ENCODE results near the gene CXCR3. TPM values are rescaled to one million over a fixed set of nuclear protein-coding genes. Genes with fewer than 3 reads are reported as not detected.
A peak's percentile ranks its signal among the peaks of the same experiment; 100 is the strongest.

CXCR3 gene
- total RNA-seq, 1 donor from 2014 or later: not detected

DNA sequence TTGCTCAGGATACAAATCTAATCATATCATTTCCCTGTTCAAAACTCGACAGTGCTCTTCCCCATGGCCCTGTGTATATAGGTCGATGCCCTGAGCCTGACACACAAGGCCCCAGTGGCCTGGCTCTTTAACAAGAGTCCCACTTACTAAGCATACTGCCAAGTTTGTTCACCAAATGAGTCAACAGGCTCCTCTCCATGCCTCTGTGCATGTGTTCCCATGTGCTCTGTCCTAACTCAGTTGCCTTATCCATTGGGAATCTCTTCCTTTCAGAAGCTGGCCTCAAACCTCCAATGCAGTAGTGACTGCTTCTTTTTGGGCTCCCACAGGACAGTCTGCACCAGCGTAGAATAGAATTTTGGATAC lies 18.9 kb upstream of the CXCR3 start:
- no peak for DNase-seq (ENCODE audit: low read depth, low spot score)

DNA sequence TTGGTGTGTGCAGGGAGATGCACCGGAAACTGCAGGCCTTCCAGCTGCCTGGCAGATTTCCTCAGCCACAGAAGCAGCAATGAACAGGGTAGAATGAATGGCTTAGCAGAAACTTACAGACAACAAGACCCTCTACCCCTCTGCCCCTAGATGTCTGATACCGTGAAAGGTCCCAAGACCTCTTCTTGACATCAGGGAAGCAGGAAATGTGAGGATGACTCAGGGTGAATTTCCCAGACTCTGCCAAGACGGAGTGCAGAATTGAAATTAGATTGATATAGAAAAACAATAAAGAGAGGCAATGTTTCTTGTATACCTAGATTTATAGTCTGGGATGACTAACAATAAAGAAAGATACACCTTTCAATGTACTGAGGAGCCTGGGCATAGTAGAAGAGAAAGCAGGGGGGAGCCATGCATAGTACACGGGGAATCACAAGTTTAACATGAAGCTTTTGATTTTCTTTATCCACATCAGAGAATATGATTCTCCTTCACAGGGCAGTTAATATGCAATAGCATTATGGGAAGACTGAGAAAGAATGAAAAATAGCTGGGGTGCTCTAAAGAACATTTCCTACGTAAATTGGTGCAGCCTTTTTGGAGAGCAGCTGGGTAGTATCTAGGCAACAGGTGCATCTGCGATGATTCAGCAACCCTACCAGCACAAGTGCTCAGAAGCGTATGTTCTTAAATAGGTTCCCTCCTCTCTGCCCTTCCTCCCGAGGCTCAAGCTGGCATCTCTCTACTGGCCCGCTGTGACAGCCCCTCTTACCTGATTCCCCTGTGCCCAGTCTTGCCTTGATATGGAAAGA lies 18.3 kb upstream of the CXCR3 start:
- no peak for DNase-seq (ENCODE audit: low read depth, low spot score)

DNA sequence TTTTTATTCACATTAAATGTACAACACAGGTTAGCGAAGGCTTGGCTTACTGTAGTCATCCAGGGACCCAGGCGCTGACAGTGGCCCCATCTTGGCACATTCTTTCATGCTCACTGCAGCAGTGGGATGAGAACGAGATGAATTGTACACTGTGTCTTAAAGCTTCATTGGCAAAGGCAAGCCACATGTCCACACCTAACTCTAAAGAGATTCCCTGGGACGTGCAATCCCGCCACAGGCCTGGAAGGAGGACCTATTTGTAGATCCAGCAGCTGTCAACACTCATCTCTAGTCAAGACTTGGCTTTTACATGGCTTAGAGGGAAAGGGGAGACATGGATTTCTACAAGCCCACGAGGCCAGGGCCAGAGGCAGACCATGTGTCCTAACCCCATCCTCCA lies 16.1 kb upstream of the CXCR3 start:
- no peak for DNase-seq (ENCODE audit: low read depth, low spot score)

DNA sequence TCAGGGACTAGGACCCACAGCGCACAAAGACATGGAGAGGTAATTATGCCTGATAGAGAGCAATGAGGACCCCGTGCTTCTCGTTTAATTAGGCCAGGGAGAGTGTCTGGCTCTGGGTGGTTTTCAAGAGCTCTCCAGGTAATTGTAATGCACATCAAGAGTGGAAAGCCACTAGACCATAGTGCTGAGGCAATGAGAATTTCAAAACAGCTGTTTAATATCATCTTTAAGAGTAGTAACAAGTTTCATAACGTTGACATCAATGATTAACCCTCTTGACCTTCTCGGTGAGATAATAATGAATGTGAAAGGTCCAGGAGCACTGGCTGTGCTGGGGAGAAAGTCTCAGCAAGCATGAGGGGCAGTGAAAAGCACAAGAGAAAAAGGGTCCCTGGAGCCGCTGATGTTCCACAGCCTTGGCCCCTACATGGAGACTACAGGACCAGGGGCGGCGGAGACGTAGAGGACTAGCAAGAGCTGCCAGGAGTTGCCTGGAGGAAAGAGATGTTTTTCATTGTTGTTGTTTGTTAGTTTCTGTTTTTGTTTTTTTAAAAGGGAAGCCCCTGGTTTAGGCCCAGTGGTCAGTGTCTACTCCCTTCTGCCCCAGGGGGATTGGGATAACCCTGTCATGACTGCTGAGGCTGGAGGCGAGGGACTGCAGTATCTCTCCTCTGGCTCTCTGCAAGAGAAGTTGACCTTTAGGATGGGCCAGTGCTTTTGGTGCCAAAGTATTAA lies 14.8 kb upstream of the CXCR3 start:
- no peak for DNase-seq (ENCODE audit: low read depth, low spot score)

DNA sequence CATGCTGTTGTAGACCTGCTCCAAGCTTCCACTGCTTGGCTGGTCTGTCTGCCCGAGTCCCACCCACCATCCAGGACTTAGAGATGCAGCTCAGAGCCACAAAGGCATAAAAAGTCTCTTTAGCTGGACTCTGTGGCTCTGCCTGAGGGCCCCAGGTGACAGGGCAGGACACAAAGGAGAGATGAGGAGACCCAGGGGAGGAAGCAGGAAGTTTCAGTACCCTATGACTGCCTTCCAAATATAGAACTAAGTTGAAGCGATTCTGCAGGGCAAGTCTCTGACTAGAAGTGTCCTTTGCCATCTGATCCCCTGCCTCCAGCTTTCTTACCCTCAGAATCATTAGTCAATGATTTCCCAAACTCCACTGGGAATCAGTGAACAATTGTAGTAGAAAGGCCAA lies 11.2 kb upstream of the CXCR3 start:
- no peak for DNase-seq (ENCODE audit: low read depth, low spot score)

DNA sequence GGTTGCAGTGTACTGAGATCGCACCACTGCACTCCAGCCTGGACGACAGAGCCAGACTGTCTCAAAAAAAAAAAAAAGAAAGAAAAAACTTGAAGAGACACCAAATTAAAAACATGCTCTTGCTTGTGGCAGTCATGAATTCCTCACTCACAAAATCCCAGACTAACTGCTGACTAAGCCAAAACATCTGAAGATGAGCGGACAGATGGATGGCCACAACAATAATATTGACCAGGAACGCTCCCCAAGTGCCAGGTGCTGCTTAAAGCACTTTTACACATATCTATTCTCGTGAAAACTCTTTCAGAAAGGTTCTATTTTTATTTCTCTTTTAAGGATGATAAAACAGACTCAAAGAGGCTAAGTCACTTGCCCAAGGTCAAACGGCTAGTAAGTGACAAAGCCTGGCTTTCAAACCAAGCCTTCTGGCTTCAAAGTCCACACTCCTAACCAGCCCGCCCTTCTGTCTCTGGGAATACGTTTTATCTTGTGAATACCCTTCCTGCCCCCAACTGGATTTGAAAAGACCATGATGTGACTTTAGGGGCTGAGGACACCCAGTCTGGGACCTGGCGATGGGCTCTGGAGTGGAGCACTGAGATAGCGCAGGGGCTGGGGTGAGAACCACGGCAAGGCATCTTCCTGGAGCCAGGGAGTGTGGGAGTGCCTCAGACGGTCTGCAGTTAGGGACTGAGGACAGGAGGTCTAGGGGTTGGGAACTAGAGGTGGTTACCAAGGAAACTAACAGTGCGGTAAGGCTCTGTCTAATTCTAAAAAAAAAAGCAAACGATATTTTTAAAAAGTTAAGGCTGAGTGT lies 9.5 kb upstream of the CXCR3 start:
- no peak for DNase-seq (ENCODE audit: low read depth, low spot score)

DNA sequence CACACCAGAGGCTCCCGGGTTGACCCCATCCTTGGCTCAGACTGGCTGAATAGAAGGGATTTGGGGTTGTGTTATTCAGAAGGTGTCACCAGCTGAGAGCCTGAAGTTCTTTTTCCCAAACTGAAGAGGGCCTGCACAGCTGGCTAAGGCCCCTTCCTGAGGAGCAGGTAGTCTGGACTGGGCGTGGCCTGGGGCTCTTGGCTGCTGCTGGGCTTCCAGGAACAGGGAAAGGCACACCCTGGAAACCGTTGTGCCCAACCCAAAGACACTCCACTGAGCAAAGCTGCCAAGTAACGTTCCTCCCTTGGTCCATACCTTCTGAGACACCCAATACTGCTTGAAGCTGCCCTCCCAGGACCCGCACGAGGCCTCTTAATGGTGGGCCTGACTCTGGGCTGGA lies 8.3 kb upstream of the CXCR3 start:
- no peak for DNase-seq (ENCODE audit: low read depth, low spot score)

DNA sequence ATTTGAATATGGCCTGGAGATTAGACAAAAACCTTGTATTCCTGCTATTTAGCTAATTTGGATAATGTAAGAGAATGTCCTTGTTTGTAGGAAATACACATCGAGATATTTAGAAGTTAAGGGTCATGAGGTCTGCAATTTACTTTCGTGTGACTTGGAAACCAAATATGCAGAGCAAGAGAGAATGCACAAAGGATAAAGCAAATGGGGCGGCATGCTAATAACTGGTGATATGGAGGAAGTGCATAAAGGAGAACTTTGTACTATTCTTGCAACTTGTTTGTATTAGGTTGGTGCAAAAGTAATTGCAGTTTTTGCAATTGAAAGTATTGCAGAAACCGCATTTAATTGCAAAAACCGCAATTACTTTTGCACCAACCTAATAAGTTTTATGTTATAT lies 7.2 kb upstream of the CXCR3 start:
- DNase-seq (ENCODE audit: low read depth, low spot score): no peak

DNA sequence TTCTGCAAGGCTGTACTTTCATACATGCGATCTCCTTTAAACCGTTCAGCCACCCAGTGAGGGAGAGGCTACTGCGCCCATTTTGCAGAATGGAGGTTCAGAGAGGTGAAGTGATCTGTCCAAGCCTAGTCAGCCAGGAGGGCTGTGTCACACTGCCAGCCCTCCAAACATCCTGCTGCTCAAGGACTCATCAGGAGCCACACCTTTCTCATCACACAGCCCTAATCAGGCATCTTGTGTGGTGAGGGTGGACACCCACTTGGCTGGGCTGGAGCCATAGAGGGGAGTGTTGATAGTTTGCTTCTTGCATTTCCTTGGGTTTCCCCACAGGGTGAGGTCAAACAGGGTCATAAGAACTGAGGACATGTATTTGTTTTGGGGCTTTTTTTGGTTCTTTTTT lies 5.4 kb upstream of the CXCR3 start:
- no peak for DNase-seq (ENCODE audit: low read depth, low spot score)

DNA sequence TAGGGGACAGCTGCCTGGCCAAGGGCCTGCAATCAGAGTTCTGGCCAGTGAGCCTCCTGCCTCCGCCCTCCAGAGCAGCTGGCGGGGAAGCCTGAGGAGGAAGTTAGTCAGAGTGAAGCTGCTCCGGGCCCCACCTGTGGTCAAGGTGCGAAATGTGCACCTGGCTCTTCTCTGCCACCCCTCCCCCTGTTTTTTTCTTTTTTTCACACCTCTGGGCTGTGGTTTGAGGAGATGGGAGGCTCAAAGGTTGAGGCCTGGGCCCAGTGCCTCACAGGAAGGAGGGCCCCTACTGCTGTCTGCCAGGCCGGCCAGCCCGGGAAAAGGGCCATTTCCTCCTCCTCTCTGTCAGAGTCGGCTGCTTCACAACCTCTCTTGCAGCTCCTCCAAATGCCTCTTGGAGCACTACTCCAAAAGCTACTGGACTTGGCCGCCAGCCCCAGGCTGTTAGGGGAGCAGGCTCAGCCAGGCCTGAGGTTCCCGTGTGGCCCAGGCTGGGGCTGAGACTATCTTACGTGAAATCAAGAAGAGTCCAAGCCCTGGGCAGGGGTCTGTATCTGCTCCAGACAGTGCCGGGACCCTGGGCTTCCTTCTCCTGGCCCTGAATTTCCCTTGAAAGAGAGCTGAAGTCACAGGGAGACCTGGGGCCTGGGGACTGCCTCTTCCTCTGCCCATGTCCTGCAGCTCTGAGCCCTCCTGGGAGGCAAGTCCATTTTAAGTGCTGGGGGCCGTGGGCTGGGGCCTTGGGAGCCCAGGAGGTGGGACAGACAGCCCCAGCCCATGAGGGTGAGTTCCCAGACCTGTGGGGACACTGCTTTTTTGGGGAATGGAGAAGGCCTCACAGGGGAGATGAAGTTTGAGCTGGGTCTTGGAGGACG lies 4.5 kb upstream of the CXCR3 start:
- peak; percentile 20 for DNase-seq (ENCODE audit: low read depth, low spot score)

DNA sequence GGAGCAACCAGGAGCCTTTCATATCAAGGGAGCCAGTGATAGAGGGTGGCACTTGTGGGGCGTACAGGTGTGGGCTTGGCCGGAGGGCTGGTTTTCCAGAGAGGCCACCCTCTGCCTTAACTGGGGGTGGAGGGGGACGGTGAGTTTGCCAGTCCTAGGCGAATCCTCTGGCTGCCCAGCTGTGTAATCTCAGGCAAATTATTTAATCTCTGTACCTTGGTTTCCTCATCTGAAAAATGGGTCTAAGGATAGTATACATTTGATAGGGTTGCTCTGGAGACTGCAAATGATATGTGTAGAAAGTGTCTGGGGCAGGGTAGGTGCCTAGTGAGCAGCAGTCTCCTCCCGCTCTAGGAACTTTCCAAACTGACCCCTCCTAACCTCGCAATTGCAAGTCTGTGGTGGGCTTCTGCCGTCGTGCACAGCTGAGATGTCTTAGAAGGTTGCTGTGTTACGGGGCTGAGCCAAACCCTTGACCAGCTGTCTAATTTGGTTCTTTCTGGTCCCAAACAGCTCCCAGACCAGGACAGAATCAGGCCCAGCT lies 3.8 kb upstream of the CXCR3 start:
- DNase-seq (ENCODE audit: low read depth, low spot score): no peak

DNA sequence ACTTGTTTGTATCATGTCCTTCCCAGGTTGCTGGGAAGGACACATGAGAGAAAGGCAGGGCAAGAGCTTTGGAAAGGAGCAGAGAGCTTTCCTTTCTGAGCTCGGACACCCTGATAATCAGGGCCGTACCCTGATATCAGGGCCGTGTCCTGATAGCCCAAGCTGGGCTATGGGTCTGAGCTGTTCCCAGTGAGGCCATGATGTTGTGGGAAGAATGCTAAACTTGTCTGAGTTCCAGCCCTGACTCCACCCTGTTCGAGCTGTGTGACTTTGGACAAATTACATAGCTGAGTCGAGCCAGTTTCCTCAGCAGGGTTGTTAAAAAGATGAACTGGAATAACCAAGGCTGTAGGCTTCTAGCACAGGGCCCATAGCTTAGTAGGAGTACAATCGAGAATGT lies 3.3 kb upstream of the CXCR3 start:
- DNase-seq (ENCODE audit: low read depth, low spot score): no peak

DNA sequence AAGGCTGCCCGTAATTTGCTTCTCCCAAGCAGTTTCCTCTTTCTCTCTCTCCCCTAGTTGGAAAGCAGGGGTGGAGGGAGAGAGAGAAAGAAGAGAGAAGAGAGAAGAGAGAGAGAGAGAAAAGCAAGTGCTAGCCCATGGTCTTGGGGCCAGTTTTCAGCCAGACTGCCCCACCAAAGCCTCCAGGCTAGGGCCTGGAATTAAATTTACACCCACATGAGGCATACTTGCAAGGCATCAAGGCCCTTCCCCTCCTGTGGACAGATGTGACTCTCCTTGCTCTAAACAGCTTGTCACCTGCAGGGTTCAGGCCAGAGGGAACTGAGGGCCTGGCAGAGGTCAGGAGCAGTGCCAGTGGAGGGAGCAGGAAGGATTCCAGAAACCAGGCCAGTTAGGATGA lies 1.7 kb upstream of the CXCR3 start:
- no peak for DNase-seq (ENCODE audit: low read depth, low spot score)

DNA sequence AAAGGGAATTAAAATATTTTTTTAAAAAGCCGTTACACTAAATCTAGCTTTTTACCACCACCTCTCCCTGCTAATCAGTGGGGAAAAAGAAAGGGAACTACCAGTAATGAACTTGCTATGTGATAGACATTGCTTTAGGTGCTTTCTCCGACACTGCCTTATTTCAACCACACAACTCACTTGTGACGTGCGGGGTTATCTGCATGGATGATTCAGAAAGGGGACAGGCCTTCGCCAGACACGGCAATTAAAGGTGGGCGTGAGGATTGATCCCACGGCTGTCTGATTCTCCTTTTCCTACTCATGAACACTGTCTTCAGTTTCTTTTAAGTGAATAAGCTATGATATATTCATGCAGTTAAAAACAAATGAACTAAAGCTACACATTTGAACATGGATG lies 882 bp upstream of the CXCR3 start:
- DNase-seq (ENCODE audit: low read depth, low spot score): no peak

DNA sequence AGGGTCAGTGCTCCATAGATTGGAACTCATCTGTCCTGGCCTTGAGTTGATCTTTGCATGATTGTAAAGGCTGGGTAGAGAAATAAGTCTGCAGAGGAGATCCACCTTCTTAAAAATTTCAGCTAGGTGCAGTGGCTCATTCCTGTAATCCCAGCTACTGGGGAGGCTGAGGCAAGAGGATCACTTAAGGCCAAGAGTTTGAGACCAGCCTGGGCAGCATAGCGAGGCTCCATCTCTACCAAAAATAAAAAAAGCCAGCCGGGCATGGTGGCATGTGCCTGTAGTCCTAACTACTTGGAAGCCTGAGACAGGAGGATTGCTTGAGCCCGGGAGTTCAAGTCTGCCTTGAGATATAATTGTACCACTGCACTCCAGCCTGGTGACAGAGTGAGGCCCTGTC lies 476 bp upstream of the CXCR3 start:
- DNase-seq (ENCODE audit: low read depth, low spot score): no peak

DNA sequence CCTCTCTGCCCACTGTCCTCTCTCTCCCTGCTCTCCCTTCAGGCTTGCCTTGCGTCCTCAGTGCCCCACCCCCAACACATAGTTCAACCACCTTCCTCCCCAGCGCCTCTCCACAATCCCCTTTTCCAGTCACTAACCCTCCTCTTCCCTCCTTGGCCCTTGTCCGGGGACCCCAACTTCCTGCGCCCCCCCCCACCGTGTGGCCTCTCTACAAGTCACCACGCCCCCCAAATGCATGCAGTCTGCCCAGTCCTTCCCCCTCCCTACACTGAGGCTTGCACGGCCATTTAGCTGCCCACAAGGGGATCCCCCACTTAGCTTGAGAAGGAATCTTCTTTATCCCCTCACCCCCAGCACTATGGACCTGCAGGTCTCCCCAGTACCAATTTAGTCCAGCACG lies 569 bp downstream of the CXCR3 start:
- DNase-seq (ENCODE audit: low read depth, low spot score): no peak

DNA sequence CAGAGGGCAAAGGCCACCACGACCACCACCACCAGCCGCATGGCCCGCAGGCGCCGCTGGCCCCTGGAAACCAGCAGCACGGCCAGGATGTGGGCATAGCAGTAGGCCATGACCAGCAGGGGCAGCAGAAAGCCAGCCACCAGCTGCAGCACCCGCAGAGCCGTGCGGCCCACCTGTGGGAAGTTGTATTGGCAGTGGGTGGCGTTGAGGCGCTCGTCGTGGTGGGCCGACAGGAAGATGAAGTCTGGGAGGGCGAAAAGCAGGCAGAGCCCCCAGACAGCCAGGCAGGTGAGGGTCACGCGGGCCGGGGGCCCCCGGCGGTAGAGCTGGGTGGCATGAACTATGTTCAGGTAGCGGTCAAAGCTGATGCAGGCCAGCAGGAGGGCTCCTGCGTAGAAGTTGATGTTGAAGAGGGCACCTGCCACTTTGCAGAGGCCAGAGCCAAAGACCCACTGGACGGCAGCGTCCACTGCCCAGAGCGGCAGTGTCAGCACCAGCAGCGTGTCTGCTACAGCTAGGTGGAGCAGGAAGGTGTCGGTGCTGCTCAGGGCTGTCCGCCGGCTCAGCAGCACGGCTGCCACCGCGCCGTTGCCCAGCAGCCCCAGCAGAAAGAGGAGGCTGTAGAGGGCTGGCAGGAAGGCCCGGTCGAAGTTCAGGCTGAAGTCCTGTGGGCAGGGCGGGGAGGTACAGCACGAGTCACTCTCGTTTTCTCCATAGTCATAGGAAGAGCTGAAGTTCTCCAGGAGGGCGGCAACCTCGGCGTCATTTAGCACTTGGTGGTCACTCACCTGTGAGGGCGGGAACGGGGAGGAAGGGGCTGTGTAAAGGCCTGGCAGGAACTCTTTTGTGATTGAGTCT lies 1.4 kb downstream of the CXCR3 start:
- no peak for DNase-seq (ENCODE audit: low read depth, low spot score)

DNA sequence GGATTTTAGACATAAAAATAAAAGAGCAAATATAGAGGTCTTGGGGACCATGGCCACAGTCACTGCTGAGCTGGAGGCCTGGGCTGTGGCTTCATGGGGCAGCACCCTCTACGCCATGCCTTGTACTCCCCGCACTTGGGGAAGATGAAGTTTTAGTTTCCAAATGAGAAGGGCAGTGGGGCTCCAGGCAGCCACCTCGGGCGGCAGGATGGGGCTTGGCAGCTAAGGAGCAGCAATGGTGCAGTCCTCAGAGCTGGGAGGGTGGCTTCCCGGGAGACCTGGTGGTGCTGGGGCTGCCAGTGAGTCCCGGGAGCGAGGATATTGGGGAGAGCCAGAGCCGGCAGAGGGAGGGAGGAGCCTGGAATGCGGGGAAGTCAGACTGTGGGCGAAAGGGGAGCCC lies 2.4 kb downstream of the CXCR3 start:
- no peak for DNase-seq (ENCODE audit: low read depth, low spot score)

DNA sequence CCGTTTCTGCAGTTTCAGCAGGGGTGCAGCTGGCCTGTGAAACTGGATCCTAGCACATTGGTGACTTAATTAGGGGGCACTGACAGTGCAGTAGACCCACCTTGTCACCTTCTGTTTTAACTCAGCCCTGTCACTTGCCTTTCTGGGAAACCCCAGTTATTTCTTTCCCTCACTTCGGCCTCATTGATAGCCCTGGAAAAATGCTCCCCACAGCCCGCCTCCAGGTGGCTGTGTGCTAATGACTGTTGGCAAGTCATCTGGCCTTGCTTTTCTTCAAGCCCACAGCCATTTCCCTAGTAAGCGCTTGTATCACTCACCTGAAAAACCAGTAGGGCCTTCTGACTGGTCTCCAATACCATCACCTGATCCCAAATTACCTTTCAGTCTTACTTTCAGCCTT lies 3.3 kb downstream of the CXCR3 start:
- DNase-seq (ENCODE audit: low read depth, low spot score): no peak

DNA sequence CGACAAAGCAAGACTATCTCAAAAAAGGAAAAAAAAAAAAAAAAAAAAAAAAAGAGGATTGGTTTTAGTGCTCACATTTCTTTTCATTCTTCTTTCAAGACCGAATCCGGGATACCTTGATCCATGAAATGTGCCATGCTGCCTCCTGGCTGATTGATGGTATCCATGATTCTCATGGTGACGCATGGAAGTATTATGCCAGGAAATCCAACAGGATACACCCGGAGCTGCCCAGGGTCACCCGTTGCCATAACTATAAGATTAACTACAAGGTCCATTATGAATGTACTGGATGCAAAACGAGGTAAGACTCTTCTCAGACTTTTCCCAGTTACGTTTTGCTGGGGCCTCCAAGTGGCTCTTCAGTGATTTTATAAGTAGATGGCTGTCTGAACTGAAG lies 6.1 kb downstream of the CXCR3 start:
- peak; percentile 67 for DNase-seq (ENCODE audit: low read depth, low spot score)

Data from pulmonary artery endothelial cell (primary cell).